HG02571 (cell line): ENCODE results near the gene APOBEC3A.
"Not testable (repeated sequence)": the region's sequence is repeated elsewhere in the genome, so short reads cannot be mapped to it uniquely, and the experiment has no call there.

Source experiments
- ATAC-seq: cut with Tn5 transposase; IDR thresholded peaks from one replicate; pipeline ENCODE4 v1.9.1; 2021; ENCODE audit warnings: mild to moderate bottlenecking, moderate library complexity; ENCODE audit not compliant: unreplicated experiment

Gene APOBEC3A

GRCh38 chr22:38957808-38958650 lies 620 bp downstream of the APOBEC3A start:
- ATAC-seq, result no peak

- not testable (repeated sequence) for ATAC-seq
Observed at GRCh38 chr22:38958651-38958943, 1.2 kb downstream of the APOBEC3A start.

DNA sequence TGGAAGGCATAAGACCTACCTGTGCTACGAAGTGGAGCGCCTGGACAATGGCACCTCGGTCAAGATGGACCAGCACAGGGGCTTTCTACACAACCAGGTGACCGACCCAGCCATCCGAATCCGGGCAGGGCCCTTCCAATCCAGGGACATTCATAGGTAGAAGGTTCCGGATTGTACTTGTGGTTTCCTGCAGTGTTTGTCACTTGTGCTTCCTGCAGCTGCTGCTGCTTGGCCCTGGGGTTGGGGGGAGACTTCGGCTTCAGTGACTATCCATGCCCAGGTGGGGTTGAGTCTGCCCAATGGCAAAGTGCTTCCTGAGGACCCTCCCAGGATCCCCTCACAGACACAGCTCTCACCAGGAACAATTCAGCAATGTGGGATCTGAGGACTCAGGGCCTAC lies 2.2 kb downstream of the APOBEC3A start:
- no peak for ATAC-seq

DNA sequence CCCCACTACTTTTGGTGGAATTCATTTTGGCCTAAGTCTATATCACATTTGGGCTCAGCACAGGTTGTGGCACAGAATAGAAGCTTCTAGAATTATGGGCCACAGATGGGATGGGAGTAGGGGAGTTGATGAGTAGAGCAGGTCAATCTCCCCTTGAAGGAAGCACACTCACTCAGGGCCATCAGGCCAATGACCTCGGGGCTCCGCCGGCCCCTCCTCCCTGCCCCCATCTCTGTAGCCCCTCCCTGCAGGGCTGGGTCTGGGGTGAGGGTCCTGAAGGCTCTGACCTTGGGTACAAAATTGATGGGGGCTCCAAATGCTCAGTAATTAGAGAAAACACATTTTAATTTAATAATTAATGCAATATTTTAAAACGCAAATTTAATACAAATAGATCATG lies 3.3 kb downstream of the APOBEC3A start:
- not testable (repeated sequence) for ATAC-seq

DNA sequence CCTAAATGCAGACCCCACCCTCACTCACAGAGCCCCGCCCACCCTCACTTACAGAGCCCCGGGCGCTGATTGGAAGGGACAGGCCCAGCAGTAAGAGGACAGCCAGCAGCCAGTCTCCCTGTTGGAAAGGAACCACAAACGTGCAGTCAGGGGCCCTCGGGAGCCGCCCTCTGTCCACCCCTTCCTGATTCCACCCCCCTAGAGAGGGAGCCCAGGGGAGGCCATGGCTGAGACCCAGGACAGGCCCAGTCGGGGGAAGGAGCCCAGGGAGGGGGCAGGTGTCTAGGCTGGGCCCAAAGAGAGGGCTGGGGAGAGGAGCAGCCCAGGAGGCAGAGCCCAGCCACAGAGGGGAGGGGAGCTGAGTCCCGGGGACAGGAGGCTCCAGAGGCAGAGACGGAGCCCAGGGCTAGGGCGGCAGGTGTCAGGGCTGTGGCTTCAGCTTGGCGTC lies 5.9 kb downstream of the APOBEC3A start:
- ATAC-seq, result not testable (repeated sequence)

DNA sequence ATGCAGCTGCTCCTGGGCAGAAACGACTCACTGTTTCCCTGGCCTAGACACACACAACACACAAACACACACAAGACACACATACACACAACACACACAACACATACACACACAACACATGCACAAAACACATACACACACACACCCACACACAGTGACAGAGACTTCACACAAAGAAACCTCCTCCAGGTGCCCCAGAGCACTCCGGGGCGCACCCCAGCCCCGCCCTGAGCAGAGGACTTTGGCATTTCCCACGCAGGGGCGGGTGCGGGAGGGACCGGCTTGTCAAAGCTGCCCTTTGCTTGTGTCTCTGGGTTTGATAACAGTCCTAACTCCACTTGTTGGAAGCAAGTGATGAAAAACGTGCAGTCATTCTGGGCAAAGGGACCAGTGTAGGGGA lies 6.5 kb downstream of the APOBEC3A start:
- no peak for ATAC-seq

- no peak for ATAC-seq
Observed at GRCh38 chr22:38964306-38964705, 6.9 kb downstream of the APOBEC3A start.

DNA sequence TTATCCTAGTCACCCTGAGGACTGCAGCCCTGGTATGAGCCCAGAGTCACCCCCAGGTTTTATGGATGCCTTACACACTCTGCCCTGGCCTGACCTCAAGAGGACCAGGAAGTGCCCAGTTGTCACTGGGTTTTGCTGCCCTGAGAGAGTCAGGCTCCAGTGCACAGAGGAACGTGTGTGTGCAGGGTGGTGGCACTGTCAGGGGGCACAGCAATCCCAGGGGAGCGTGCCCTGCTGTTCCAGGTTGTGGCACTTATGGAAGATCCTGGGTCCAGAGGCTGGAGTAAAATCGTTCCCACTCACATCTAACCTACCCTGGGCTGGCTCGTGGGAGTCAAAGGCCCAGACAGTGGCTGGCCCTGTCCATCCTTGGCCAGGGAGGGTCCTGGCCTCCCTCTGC lies 7.6 kb downstream of the APOBEC3A start:
- ATAC-seq, result no peak

GRCh38 chr22:38965614-38966379 lies 8.4 kb downstream of the APOBEC3A start:
- no peak for ATAC-seq

DNA sequence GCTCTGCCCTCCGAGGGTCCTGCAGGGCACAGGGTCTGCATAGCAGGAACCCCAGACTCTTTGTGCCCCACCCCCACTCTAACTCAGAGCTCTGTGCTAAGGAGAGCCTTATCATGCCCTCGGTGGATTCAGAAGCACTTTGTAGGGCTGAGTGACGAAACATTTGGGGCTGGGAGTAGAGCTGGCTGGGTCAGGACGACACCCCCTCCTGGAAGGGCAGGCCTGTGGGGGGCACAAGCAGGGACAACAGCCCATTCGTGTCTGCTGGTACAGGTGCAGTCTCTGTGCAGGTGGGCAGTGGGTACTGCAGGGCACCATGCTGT lies 8.9 kb downstream of the APOBEC3A start:
- ATAC-seq, result no peak

GRCh38 chr22:38966942-38967341 lies 9.5 kb downstream of the APOBEC3A start:
- ATAC-seq, result no peak

- no peak for ATAC-seq
Observed at GRCh38 chr22:38967451-38968450, 10.3 kb downstream of the APOBEC3A start.

DNA sequence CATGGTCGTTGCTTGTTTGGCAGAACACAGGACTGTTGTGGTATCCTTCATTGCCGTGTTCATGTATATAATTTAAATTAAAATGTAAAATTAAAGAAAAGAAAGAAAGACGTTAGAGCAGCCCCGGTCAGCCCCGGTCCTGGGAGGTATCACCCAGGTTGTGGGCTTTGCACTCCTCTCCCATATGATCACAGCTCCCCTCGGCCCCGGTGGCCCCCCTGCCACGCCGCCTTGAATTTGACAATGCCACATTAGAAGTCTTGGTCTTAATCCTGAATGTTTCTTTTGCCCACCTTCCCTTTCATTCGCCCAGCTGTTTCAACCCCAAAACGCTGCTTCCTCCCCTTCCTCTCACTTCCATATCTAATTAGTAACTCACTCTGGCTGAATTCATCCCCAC lies 11.4 kb downstream of the APOBEC3A start:
- no peak for ATAC-seq

- ATAC-seq, result no peak
Observed at GRCh38 chr22:38970551-38970950, 13.1 kb downstream of the APOBEC3A start.

GRCh38 chr22:38971202-38971601 lies 13.8 kb downstream of the APOBEC3A start:
- no peak for ATAC-seq

DNA sequence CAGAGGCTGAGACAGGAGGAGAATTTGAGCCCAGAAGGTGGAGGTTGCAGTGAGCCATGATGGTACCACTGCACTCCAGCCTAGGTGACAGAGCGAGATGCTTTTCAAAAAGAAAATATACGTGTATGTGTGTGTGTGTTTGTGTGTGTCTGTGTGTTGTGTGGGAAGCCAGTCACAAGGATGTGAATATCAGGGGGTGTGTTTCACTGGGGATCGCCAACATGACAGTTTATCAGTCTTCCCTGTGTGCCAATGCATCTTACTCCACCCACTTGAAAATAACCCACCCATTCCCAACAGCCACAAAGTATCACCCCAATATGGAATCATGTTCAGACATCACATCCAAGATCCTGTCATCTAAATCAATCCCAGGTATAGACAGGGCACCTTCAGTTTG lies 14.4 kb downstream of the APOBEC3A start:
- ATAC-seq, result no peak

DNA sequence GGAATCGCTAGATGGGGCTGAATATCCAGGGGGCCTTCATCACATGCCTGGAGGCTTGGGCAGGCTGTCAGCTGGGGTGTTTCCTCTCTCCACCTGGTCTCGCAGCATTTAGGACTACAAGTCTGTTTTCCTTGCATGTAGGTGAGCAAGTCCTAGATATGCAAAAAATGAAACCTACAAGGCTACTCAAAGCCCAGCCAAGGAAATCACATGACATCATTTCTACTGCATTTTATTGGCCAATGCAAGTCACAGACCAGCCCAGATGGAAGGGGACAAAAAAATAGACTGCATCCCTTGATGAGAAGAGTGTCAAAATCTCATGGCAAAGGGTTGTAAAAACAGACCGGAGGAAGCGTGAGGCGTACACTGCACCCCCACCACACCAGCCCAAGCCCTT lies 15.1 kb downstream of the APOBEC3A start:
- no peak for ATAC-seq

GRCh38 chr22:38973289-38974169 lies 16.1 kb downstream of the APOBEC3A start:
- no peak for ATAC-seq

DNA sequence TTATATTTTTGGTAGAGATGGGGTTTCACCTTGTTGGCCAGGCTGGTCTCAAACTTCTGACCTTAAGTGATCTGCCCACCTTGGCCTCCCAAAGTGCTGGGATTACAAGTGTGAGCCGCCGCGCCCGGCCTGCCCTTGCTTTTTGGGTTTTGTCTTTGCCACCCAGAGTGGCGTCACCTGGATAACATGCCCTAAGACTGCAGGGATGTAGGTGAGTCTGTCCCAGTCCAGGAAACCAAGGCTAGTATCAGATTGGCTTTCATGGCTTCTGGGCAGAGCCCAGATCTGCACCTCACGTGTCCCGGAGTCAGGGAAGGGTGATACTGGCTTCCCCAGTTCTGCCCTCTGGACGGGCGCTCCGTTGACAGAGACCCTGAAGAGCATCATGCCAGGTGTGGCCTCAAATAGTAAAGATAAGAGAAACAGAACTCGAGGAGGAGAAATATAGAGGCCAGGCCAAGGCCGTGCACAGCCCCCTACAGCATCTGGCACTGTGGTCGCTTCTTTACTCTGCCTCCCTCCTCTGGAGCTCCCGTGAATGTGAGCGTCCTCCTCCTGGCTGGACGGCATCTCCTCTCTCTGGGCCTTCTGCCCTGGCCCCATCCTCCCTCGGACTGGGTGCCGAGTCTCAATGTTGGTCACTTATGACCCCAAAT lies 16.9 kb downstream of the APOBEC3A start:
- ATAC-seq, result no peak

DNA sequence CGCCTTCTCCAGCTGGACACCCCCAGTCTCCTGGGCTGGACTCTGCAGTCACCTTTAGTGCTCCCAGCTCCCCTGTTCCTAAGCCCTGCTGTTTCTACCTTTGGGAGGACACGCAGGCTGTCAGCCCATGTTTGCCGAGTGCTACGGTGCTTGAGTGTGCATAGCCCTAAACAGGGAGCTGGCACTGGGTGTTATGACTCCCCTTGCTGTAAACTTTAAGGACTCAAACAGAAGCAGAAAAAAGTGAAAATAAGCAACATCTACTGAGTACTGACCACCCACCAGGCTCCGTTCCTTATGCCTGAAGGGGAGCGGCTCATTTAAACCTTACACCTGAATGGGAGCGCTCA lies 17.4 kb downstream of the APOBEC3A start:
- ATAC-seq, result no peak
